Natural killer cell treated with Interleukin-12 subunit alpha and Interleukin-12 subunit beta and Interleukin-15 and Interleukin-18, amount 100 ng/mL, for 72 hours (primary cell): Measurements from ENCODE around the gene STX16. TPM values are rescaled to one million over a fixed set of nuclear protein-coding genes. Genes with fewer than 3 reads are reported as not detected.

Experiments used
- ATAC-seq, 2 donors: fragments of 150-1000 bp; cut with Tn5 transposase in 1 of 2; sonication (Bioruptor Pico), chemical (Tn5 transposase) in 1 of 2; 2 replicates each; pipeline ENCODE4 v1.10.0; 2021
- DNase-seq: peaks from one replicate; pipeline ENCODE4 v3.0.0; 2022; ENCODE audit warnings: low spot score
- H3K27ac Mint-ChIP-seq, 2 donors: 1 replicate in 1 of 2; 2 replicates in 1 of 2; pipeline ENCODE4 v1.8.0; 2022; ENCODE audit warnings: mixed read lengths in 2 of 2, mild to moderate bottlenecking in 1 of 2, moderate library complexity in 1 of 2
- H3K27me3 Mint-ChIP-seq, 2 donors: 1 replicate in 1 of 2; 2 replicates in 1 of 2; pipeline ENCODE4 v1.8.0; 2022; ENCODE audit warnings: mixed read lengths in 2 of 2
- H3K36me3 Mint-ChIP-seq: one replicate; pipeline ENCODE4 v1.8.0; 2022; ENCODE audit warnings: mixed read lengths
- H3K4me1 Mint-ChIP-seq, 2 donors: 1 replicate in 1 of 2; 2 replicates in 1 of 2; pipeline ENCODE4 v1.8.0; 2022; ENCODE audit warnings: low read depth in 2 of 2, mixed read lengths in 2 of 2, mild to moderate bottlenecking in 1 of 2
- H3K4me3 Mint-ChIP-seq: one replicate; pipeline ENCODE4 v1.8.0; 2022; ENCODE audit warnings: mixed read lengths
- H3K9me3 Mint-ChIP-seq: 2 replicates; pipeline ENCODE4 v1.8.0; 2022; ENCODE audit warnings: mixed read lengths
- total RNA-seq, 2 donors: library from RNA; stranded (reverse); gene quantifications; one replicate each; pipeline ENCODE4 v1.2.3, GENCODE V29; 2022

Gene STX16
- total RNA-seq, 2 donors from 2014 or later, result 92.4 to 92.8 TPM

DNA sequence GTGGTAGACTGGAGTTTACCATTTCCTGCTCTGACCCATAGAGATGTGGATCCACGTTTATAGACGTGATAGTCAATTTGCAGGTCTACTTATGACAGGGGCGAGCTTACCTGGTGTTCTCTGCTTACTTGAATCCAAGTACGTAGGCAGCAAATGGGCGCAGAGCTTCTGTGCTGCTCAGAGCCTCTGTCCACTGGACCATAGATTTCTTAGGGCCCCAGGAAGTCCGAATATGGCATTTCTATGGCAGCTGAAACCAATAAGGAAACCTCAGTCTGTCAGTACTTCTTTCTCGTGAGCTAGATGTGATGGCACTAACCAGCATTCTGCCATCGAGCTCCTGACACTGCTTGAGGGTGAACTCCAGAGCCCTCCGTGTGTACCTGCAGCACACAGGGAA lies 22.0 kb downstream of the STX16 start:
- Mint-ChIP-seq H3K27ac (no peak overlapping the region), H3K4me1 (no peaks in the 10 kb centered on the region), H3K36me3 (peaks cover 12% of the 10 kb centered on the region), H3K27me3 (no peaks in the 10 kb centered on the region), H3K9me3 (no peaks in the 10 kb centered on the region), H3K4me3 (no peak overlapping the region)
- ATAC-seq, result no peak
- no peak for DNase-seq

DNA sequence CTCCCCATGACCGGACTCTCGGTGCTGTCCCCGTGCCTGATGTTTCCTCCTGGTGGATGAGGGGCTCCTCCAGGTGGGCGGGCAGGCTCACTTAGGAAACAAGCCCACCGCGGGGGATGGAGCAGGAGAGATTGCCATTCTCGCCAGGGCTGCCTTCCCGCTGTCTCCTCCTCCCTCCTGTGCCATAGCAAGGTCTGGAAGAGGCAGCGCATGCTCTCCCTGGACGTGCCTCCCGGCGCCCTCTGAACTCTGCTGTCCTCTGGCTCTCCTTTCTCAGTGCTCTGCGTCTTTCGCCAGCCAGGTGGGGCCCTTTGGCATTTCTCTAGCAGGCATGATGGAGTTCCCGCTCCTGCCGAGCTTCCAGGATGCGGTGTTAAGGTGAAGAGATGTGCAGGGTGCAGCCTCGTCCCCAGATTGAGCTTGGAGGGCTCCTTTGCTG lies 24.1 kb downstream of the STX16 start:
- H3K4me1 Mint-ChIP-seq, result peaks cover 0 to 3% of the 10 kb centered on the region in 2 donors
- ATAC-seq, result no peak
- no peak overlapping the region for H3K27ac Mint-ChIP-seq
- H3K9me3 Mint-ChIP-seq, result no peaks in the 10 kb centered on the region
- DNase-seq, result no peak
- no peaks in the 10 kb centered on the region for H3K27me3 Mint-ChIP-seq
- no peak overlapping the region for H3K4me3 Mint-ChIP-seq
- H3K36me3 Mint-ChIP-seq, result peaks cover 12% of the 10 kb centered on the region

DNA sequence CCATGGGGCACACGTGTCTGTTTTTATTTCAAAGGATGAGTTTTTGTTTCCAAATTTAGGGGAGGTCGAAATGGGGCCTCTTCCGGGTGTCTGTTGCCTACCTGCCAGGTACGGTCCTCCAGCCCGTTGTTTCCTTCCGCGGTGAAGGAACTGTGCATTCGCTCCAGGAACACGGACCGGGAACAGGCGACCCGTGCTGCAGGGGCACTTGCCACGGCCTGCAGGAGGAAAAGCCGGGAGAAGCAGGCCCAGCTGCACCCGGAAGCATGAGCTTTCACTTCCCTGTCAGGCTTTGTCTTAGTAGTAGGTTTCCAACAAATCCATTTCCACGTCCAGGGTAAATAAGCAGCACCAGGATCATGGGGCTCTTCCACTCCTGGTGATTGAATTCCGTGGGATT lies 24.6 kb downstream of the STX16 start:
- ATAC-seq (no peak), DNase-seq (no peak)
- Mint-ChIP-seq H3K9me3 (no peaks in the 10 kb centered on the region), H3K4me1 (peaks cover 0 to 3% of the 10 kb centered on the region in 2 donors), H3K27me3 (no peaks in the 10 kb centered on the region), H3K4me3 (no peak overlapping the region), H3K27ac (no peak overlapping the region), H3K36me3 (peaks cover 12% of the 10 kb centered on the region)

DNA sequence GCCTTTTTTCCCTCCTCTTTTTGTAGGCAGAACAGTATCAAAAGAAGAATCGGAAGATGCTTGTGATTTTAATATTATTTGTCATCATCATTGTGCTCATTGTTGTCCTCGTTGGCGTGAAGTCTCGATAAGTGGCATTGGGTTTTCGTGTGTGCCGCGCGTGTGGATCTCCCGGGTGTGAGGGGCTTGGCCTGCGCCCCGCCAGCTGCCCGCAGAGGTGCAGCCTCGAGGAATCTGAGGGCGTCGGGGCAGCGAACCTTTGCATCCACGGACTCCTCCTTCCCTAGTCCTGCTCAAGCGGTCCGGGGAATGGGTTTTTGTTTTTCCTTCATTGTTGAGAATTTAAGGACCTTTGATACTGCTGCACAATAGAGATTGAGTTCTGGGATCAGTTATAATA lies 25.1 kb downstream of the STX16 start:
- H3K27me3 Mint-ChIP-seq, result no peaks in the 10 kb centered on the region
- ATAC-seq (no peak), DNase-seq (no peak)
- H3K9me3 Mint-ChIP-seq, result no peaks in the 10 kb centered on the region
- H3K27ac Mint-ChIP-seq, result no peak overlapping the region
- H3K4me3 Mint-ChIP-seq, result no peak overlapping the region
- H3K4me1 Mint-ChIP-seq, result peaks cover 0 to 3% of the 10 kb centered on the region in 2 donors
- peaks cover 12% of the 10 kb centered on the region for H3K36me3 Mint-ChIP-seq

DNA sequence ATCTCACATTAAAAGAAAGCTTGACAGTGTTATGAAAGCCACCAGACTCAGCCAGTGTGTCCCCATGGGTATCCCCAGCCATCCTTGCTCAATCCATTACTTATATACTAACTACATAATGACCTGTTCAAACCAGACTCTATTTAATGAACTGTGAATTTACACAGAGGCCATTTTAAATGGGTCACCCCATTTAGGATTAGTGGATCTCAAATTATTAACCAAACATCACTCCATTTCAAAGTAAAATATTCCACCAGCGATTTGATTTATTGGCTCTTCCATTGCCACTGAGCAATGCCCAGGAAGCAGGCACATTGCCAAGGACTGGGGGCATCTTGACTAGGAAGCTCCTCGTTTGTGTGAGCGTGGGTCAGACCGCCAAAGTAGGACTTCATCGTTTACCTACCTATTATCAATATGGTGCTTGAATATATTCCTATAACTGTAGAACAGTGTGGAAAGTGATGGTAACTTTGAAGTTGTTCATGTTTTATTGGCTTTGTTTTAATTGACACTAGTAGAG lies 26.1 kb downstream of the STX16 start:
- Mint-ChIP-seq H3K4me1 (peaks cover 0 to 3% of the 10 kb centered on the region in 2 donors), H3K36me3 (peaks cover 12% of the 10 kb centered on the region), H3K9me3 (no peaks in the 10 kb centered on the region), H3K27ac (no peak overlapping the region), H3K27me3 (no peaks in the 10 kb centered on the region), H3K4me3 (no peak overlapping the region)
- DNase-seq (no peak), ATAC-seq (no peak)

GRCh38 chr20:58677808-58678207 lies 26.7 kb downstream of the STX16 start:
- Mint-ChIP-seq H3K27ac (no peak overlapping the region), H3K9me3 (no peaks in the 10 kb centered on the region), H3K36me3 (peaks cover 10% of the 10 kb centered on the region), H3K4me3 (no peak overlapping the region), H3K27me3 (no peaks in the 10 kb centered on the region), H3K4me1 (peaks cover 0 to 3% of the 10 kb centered on the region in 2 donors)
- DNase-seq (no peak), ATAC-seq (no peak)

DNA sequence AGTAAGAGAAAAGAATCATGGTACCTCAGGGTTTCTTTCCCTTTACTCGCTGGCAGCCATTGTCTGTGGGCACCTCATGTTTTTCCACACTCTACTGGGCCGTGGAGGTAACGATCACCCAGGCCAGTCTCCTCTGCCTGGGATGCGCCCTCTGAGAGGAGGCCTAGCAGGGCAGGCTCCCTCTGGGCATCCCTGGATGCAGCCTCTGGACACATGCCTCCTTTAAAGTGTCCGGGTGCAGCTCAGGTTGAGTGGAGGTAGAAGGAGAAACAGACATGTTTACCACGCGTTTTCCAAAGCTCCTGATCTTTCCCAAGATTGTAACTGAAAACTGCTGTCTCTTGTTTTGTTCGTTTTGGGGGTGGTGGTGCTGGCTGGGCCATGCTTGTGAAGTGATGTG lies 27.7 kb downstream of the STX16 start:
- H3K36me3 Mint-ChIP-seq, result peaks cover 6% of the 10 kb centered on the region
- H3K4me3 Mint-ChIP-seq, result no peak overlapping the region
- no peak overlapping the region for H3K27ac Mint-ChIP-seq
- peaks cover 0 to 3% of the 10 kb centered on the region in 2 donors for H3K4me1 Mint-ChIP-seq
- ATAC-seq (no peak), DNase-seq (no peak)
- H3K27me3 Mint-ChIP-seq, result no peaks in the 10 kb centered on the region
- H3K9me3 Mint-ChIP-seq, result no peaks in the 10 kb centered on the region

- Mint-ChIP-seq H3K4me3 (no peak overlapping the region), H3K27me3 (no peaks in the 10 kb centered on the region), H3K27ac (no peak overlapping the region), H3K4me1 (peaks cover 0 to 3% of the 10 kb centered on the region in 2 donors), H3K9me3 (no peaks in the 10 kb centered on the region), H3K36me3 (no peaks in the 10 kb centered on the region)
- no peak for ATAC-seq
- no peak for DNase-seq
Measured at GRCh38 chr20:58682656-58683531, 31.8 kb downstream of the STX16 start.

GRCh38 chr20:58684291-58684690 lies 33.2 kb downstream of the STX16 start:
- no peak for ATAC-seq
- Mint-ChIP-seq H3K36me3 (no peaks in the 10 kb centered on the region), H3K27ac (no peak overlapping the region), H3K9me3 (no peaks in the 10 kb centered on the region), H3K27me3 (no peaks in the 10 kb centered on the region), H3K4me1 (no peaks in the 10 kb centered on the region), H3K4me3 (no peak overlapping the region)
- DNase-seq, result no peak

GRCh38 chr20:58685988-58686387 lies 34.9 kb downstream of the STX16 start:
- H3K9me3 Mint-ChIP-seq, result no peaks in the 10 kb centered on the region
- ATAC-seq (no peak), DNase-seq (no peak)
- no peak overlapping the region for H3K27ac Mint-ChIP-seq
- no peak overlapping the region for H3K4me3 Mint-ChIP-seq
- H3K36me3 Mint-ChIP-seq, result no peaks in the 10 kb centered on the region
- no peaks in the 10 kb centered on the region for H3K27me3 Mint-ChIP-seq
- H3K4me1 Mint-ChIP-seq, result peaks cover 2 to 4% of the 10 kb centered on the region in 2 donors

- Mint-ChIP-seq H3K27ac (no peak overlapping the region), H3K27me3 (no peaks in the 10 kb centered on the region), H3K36me3 (no peaks in the 10 kb centered on the region), H3K9me3 (no peaks in the 10 kb centered on the region), H3K4me3 (no peak overlapping the region), H3K4me1 (peaks cover 4 to 7% of the 10 kb centered on the region in 2 donors)
- DNase-seq (no peak), ATAC-seq (no peak)
Measured at GRCh38 chr20:58688414-58688813, 37.3 kb downstream of the STX16 start.

DNA sequence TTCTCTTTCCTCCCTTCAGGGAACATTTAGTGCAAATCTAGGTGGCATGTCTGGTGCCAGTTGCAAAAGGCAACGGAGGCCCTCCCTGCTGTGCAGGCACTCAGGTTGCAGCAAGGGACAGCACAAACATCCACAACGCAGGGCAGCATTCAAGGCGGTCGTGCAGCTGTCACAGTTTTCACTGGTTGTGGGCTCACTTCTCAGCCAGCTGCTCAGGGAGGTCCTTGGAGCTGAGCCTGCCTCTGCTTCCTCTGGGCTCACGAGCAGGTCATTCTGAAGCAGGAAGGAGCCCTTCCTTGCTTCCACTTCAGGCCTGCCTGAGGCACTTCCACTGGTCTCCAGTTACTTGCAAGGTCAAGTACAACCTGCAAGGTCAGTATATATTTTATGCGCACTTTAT lies 37.8 kb downstream of the STX16 start:
- Mint-ChIP-seq H3K9me3 (no peaks in the 10 kb centered on the region), H3K27ac (no peak overlapping the region), H3K36me3 (no peaks in the 10 kb centered on the region), H3K4me3 (no peak overlapping the region), H3K27me3 (no peaks in the 10 kb centered on the region), H3K4me1 (peaks cover 4 to 10% of the 10 kb centered on the region in 2 donors)
- ATAC-seq, result no peak
- no peak for DNase-seq

- Mint-ChIP-seq H3K27ac (peak overlapping the region; percentile 70 to 74), H3K4me1 (peaks cover 4 to 10% of the 10 kb centered on the region in 2 donors), H3K36me3 (no peaks in the 10 kb centered on the region), H3K4me3 (peak overlapping the region; percentile 6), H3K27me3 (no peaks in the 10 kb centered on the region), H3K9me3 (no peaks in the 10 kb centered on the region)
- no peak for DNase-seq
- ATAC-seq, result no peak
Measured at GRCh38 chr20:58690396-58691135, 39.5 kb downstream of the STX16 start.
